GM21619 (cell line): ENCODE data around the gene EFEMP1.
"Not testable (repeated sequence)": the region's sequence is repeated elsewhere in the genome, so short reads cannot be mapped to it uniquely, and the experiment has no call there.

Experiments
- ATAC-seq: cut with Tn5 transposase; IDR thresholded peaks from one replicate; pipeline ENCODE4 v1.9.1; 2021; ENCODE audit not compliant: unreplicated experiment

The EFEMP1 gene

DNA sequence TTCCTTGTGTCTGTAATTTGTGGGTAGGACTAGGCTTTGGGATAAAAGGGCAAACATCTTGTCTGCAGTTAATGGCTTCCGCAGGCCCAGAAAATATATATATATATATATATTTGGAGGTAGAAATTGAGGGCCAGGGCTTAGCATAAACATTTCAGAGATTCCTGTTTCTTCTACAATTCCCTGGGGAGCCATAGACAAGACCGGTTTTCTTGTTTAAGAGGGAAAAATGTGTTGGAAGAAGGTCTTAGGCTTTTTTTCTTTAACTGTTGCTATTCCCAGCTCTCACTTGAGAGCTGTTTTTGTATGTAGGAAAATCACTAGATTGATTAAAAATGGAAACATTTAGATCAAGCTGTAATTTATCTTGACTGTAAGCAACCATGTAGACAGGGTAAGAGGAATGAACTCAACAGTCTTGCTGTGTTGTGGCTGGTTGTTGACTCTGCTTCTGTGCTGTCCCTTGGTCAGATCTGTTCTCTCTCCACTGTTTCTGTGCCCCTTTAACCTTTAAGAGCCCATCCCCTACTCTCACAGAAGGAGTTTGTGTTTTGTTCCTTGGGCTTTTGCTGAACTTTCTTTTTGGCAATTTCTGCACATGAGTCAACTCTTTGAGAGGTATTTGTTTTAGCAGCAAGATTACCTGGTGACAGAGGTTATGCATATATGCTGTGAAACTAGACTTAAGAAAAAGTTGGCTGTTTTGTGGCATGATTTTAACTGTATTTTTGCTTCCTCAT is 58.3 kb downstream of the EFEMP1 start:
- no peak for ATAC-seq

DNA sequence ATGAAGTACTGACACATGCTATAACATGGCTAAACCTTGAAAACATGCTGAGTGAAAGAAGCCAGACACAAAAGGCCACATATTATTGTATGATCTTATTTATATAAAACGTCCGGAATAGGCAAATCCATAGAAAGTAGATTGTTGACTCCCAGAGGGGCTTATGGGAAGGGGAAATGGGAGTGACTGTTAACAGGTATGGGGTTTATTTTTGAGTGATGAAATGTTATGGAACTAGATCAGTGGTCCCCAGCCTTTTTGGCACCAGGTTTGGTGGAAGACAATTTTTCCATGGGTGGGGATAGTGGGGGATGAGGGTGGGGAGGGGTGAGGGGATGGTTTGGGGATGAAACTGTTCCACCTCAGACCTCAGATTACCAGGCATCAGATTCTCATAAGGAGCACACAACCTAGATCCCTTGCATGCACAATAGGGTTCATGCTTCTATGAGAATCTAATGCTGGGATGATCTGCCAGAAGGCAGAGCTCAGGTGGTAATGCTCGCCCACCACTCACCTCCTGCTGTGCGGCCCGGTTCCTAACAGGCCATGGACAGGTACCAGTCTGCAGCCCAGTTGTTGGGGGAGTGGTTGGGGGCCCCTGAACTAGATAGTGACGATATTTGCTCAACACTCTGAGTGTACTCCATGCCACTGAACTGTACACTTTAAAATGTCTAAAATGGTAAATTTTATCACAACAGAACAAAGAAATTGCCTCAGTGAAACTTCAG is 59.1 kb downstream of the EFEMP1 start:
- ATAC-seq = no peak

- ATAC-seq = no peak
Measured at GRCh38 chr2:55862673-55863390, 60.8 kb downstream of the EFEMP1 start.

DNA sequence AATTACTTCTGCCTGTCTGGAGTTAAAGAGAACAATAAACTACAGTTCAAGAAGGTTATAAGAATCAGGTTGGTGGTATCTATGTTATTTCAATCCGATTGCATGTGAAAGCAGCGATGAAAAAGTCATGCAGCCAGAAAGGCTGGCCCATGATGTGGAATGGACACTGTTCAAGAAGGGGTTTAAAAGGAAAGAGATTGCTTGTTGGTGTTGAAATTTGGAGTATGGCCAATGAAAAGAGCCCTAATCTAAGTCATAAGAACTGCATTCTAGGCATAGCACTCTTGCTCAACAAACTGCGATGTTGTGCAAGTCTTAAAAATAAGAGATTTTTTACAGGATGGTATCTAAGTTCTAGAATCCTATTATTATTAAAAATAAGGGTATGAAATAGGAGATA is 61.3 kb downstream of the EFEMP1 start:
- ATAC-seq = no peak

GRCh38 chr2:55861733-55862132 is 61.8 kb downstream of the EFEMP1 start:
- ATAC-seq = no peak

- no peak for ATAC-seq
Measured at GRCh38 chr2:55860832-55861231, 62.8 kb downstream of the EFEMP1 start.

DNA sequence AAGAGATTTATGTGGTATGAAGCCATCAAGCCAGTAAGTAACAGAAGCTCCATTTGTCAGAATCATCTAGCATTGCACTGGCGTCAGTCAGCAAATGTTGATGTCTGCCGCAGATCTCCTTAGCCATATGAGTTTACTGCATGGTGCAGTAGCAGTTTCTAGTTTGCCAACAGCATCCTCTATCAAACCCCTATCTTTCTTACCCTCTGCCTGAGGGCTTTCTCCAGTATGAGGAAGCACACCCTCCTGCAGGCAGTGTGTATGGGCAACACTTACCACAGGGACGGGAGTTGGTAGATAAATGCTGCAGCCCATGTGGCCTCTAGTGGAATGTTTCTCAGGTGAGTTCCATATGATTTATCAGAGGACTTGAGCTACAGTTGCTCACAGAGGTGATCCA is 63.7 kb downstream of the EFEMP1 start:
- ATAC-seq = no peak

- no peak for ATAC-seq
Measured at GRCh38 chr2:55857766-55858165, 65.8 kb downstream of the EFEMP1 start.

- ATAC-seq = no peak
Measured at GRCh38 chr2:55856936-55857335, 66.6 kb downstream of the EFEMP1 start.

GRCh38 chr2:55848096-55848495 is 75.5 kb downstream of the EFEMP1 start:
- ATAC-seq = no peak

GRCh38 chr2:55846426-55846825 is 77.2 kb downstream of the EFEMP1 start:
- no peak for ATAC-seq

GRCh38 chr2:55844986-55845385 is 78.6 kb downstream of the EFEMP1 start:
- ATAC-seq = no peak

- no peak for ATAC-seq
Measured at GRCh38 chr2:55843994-55844345, 79.6 kb downstream of the EFEMP1 start.

DNA sequence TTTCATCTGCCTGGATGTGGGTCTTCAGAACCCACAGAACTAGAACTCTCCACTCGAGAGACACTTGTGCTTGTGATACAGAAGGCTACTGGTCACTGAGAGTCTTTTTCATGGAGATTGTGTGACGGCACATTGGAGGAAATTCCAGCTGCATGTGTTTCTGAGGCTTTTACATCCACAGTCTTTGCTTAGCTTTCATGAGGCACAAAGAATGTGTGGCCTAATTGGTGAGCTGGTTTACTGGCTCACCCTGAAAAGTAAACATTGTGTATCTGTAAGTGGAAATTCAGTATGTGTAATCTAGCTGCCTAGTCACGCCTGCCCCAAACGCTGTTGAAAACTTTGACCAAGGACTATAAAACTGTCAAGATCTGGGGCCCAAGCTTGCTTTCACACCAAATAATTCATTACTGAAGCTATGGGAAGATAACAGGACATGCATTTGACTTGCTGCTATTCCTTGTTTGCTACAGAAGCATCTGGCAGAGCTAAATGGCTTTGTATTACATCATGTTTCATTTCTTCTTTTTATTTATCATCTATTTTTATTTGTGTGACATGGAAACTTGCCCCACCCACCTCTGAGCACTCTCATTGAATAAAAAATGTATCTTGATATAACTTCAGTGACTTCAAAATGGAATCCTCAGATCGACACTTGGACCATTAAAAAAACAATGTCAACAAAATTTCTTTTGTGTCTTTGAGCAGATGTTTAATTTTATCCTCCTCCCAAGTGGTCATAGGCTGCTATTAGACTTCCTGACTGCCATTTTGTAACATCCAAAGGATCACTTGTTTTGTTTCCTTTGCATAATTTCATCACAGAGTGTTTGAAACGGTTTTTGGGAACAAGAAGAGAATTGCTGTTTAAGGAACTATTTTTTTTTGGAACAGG is 80.2 kb downstream of the EFEMP1 start:
- ATAC-seq = no peak

- ATAC-seq = no peak
Measured at GRCh38 chr2:55842046-55842445, 81.5 kb downstream of the EFEMP1 start.

DNA sequence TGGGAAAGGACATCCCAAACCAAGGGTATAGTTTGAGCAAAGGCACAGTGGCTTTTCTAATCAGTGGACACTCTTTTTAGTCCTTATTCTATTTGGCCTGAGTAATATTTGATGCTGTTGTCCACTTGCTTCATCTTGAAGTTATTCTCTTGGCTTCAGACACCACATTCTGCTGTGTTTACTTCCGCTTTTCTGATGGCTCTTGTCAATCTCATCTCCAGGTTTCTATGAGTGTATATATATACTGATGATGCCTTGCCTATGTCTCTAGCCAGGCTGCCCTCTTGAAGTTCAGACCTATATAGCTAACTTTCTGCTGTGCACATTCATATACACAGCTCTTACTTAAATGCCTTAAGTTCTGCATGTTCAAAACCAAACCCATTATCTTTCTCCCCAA is 83.1 kb downstream of the EFEMP1 start:
- ATAC-seq = no peak

GRCh38 chr2:55839182-55839819 is 84.3 kb downstream of the EFEMP1 start:
- ATAC-seq = no peak

- ATAC-seq = no peak
Measured at GRCh38 chr2:55838653-55839052, 84.9 kb downstream of the EFEMP1 start.

DNA sequence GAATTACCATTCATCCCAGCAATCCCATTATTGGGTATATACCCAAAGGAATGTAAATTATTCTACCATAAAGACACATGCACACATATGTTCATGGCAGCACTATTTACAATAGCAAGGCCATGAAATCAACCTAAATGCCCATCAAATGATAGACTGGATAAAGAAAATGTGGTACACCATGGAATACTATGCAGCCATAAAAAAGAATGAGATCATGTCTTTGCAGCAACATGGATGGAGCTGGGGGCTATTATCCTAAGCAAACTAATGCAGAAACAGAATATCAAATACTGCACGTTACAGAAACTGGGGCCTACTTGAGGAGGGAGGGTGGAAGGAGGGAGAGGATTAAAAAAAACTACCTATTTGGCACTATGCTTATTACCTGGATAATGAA is 85.5 kb downstream of the EFEMP1 start:
- ATAC-seq = not testable (repeated sequence)

GRCh38 chr2:55837073-55837472 is 86.5 kb downstream of the EFEMP1 start:
- ATAC-seq = no peak
